Kasumi-1 (cell line): ENCODE data around the gene PAX8.
A peak's percentile ranks its signal among the peaks of the same experiment; 100 is the strongest.

Experiments used
- DNase-seq, 2 experiments: peaks; one replicate each; lab custom pipeline; 2025; lab: John Stamatoyannopoulos, UW

PAX8 gene

GRCh38 chr2:113202305-113203216, 76.2 kb downstream of the PAX8 start:
- DNase-seq = no peak

GRCh38 chr2:113201496-113202304, 77.0 kb downstream of the PAX8 start:
- no peak for DNase-seq

GRCh38 chr2:113200736-113201490, 77.8 kb downstream of the PAX8 start:
- DNase-seq = no peak

DNA sequence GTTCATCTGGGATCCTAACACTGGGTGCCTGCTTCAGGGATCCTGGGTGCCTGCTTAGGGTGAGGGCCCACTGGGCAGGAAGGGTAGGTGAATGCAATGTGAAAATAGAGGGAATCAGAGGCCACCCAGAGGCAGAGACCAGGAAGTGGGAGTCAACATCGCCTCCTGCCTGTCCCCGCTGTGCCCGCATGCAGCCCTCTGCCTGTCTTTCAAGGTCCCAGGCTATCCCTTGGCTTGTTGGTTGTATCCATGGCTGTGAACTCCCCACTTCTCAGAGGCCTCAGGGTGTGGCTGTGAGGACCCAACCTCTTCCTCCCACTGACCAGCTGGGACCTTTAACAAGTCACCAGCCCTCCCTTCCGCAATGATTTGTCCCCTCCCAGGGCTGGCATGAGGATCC, 78.5 kb downstream of the PAX8 start:
- peak in 1 of 2 experiments; percentile 9 for DNase-seq

GRCh38 chr2:113198790-113199612, 79.7 kb downstream of the PAX8 start:
- DNase-seq = peak; percentile 24 to 34

DNA sequence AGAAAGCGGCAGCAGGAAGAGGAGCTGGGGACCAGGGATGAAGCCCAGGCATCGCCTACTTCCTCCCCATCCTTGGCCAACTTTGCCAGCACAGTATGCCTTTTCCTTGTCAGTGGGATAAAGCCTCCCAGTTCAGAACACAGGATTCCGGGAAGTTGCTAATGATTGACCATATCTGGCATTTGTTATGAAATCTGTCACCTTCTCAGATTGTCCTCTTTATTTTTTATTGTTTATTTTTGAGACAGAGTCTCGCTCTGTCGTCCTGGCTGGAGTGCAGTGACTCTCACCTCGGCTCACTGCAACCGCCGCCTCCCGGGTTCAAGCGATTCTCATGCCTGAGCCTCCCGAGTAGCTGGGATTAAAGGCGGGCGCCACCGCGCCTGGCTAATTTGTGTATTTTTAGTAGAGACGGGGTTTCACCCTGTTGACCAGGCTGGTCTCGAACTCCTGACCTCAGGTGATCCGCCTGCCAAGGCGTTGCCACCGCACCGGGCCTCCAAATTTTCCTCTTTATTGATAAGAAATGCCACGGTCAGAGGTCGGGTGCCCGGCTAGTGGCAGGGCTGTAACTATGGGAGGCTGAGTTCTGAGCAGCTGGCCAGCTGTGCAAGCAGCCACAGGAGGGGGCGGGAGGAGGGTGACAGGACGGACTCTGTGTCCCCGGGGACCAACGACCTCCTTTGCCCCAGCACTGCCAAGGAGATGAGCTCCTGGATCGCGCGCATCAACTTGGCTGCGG, 80.5 kb downstream of the PAX8 start:
- no peak for DNase-seq

GRCh38 chr2:113197347-113198047, 81.2 kb downstream of the PAX8 start:
- no peak for DNase-seq

- DNase-seq = no peak
Measured at GRCh38 chr2:113196839-113197238, 81.9 kb downstream of the PAX8 start.

DNA sequence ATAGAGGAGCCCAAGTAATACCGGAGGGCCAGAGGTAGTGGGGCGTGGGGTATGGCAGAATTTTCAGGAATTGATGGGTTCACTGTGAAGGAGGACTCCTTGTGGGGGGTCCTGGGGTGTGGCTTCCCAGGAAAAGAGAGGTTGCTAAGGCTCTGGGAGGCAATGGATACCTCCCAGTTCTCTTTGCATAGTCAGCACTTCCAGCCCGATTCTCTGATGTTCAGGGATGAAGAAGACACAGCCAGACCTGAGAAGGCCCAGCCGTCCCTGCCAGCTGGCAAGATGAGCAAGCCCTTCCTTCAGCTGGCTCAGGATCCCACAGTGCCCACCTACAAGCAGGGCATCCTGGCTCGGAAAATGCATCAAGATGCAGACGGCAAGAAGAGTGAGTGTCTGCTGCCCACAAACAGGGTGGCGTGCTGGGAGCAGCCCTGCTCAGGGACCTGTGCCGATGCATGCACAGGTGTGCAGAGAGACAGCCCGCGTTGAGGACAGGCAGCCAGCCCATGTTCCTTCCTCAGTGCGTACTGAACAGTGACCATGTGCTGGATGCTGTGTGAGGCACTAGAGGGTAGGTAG, 82.7 kb downstream of the PAX8 start:
- DNase-seq = no peak

DNA sequence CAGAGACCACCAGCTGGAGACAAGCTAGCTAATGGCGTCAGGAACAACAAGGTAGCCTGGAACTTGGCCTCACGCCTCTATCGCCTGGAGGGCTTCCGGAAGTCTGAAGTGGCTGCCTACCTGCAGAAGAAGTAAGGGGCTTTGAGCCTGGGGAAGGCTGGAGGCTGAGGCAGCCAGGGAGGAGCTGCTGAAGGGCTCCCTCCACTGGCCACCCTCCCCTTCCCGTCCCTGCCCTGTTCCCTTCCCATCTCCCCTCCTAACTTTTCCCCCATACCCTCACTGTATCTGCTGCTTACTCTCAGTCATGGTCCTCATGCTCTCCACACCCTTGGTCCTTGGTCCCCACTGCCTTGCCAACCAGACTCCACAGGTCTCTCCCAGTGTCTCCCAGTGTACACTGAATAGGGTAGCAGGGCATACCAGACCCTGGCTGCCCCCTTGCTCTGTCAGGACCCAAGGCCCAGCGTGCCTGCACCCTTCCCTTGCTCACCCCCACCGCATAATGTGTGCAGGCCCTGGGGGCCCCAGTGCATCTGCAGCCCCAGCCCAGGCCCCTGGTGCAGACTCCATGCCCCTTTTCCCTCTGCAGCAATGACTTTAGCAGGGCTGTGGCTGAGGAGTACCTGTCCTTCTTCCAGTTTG, 86.1 kb downstream of the PAX8 start:
- DNase-seq = no peak

GRCh38 chr2:113190871-113191270, 87.8 kb downstream of the PAX8 start:
- no peak for DNase-seq

- DNase-seq = no peak
Measured at GRCh38 chr2:113187771-113188170, 91.0 kb downstream of the PAX8 start.

DNA sequence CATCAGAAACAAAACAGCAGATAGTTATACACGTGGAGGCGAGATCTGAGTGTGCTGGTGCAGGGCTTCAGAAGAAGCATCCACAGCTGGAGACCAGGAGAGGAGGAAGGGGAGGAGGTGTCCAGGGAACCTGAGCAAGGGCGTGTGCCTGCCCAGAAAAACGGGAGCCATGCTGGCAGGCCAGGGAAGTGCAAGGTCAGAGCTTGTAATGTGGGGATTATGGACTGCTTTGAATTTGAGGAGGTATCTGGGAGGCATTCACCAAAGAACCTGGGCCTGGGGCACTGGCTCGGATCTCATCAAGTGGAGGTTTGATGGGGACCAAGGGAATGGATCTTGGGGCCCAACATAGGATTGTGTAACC, 92.3 kb downstream of the PAX8 start:
- DNase-seq = no peak

- no peak for DNase-seq
Measured at GRCh38 chr2:113185664-113186432, 92.9 kb downstream of the PAX8 start.

DNA sequence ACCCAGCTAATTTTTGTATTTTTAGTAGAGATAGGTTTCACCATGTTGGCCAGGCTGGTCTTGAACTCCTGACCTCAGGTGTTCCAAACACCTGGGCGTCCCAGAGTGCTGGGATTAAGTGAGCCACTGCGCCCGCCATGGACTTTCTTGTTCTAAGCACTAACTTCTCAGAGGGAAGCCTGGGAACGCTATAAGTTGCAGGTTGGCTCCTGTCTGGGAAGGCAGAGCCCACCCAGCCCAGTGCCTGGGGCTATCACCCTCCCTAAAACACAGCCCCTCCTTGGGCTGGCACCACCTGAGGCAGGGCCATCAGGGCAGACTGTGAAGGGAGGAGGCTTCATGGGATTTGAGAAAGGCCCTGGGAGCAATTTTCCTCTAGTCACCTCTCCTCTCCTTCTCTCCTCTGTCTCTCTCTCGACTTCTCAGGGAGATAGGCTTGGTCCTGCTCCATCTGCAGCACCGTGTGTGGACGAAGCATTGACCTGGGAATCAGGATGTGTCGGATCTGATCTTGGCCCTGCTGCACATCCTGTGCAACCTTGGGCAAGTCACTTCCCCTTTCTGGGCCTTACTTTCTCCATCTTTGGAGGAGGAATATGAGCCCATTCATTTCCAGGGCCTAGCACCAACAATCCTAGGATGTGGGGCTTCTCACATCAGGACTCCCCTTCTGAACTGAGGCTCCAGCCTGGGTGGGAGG, 94.0 kb downstream of the PAX8 start:
- DNase-seq = no peak

- no peak for DNase-seq
Measured at GRCh38 chr2:113183703-113184102, 95.0 kb downstream of the PAX8 start.

GRCh38 chr2:113183264-113183663, 95.5 kb downstream of the PAX8 start:
- no peak for DNase-seq
